DND-41 (cell line): Measurements from ENCODE around the gene ACTL10.

Experiments
- ATAC-seq: fragments of 200-7000 bp; cut with Tn5 transposase; 3 replicates; pipeline ENCODE4 v1.9.1; 2021; ENCODE audit warnings: low read depth; ENCODE audit not compliant: insufficient read depth
- DNase-seq: peaks from one replicate; pipeline ENCODE4 v3.0.0-alpha.2; 2020
- H2AFZ ChIP-seq: 2 replicates; pipeline ENCODE4 v1.6.0; 2012; ENCODE audit warnings: low read depth, low read length
- H3K27ac ChIP-seq: 2 replicates; pipeline ENCODE4 v1.5.1; 2012; ENCODE audit warnings: low read length, inconsistent platforms
- H3K27me3 ChIP-seq: fragments of 200-600 bp; sonication (generic); 2 replicates; pipeline ENCODE4 v1.6.0; 2012; ENCODE audit warnings: low read length, mild to moderate bottlenecking, inconsistent platforms; ENCODE audit not compliant: insufficient read depth, poor library complexity
- H3K36me3 ChIP-seq: 2 replicates; pipeline ENCODE4 v1.5.1; 2012; ENCODE audit warnings: low read length, inconsistent platforms; ENCODE audit not compliant: insufficient read depth
- H3K4me1 ChIP-seq: 2 replicates; pipeline ENCODE4 v1.5.1; 2012; ENCODE audit warnings: mild to moderate bottlenecking, low read length; ENCODE audit not compliant: insufficient read depth
- H3K4me2 ChIP-seq: 2 replicates; pipeline ENCODE4 v1.6.0; 2012; ENCODE audit warnings: mild to moderate bottlenecking, moderate library complexity, low read length, inconsistent platforms; ENCODE audit not compliant: insufficient read depth
- H3K4me3 ChIP-seq, 2 experiments: fragments of 200-600 bp in 1 of 2; shearing (Covaris generic) in 1 of 2; 2 replicates each; pipeline ENCODE4 v1.5.1; 2012 to 2016; ENCODE audit warnings: inconsistent platforms in 2 of 2, low read length in 2 of 2, mild to moderate bottlenecking in 2 of 2, low read depth in 1 of 2, moderate library complexity in 1 of 2
- H3K79me2 ChIP-seq: 2 replicates; pipeline ENCODE4 v1.6.0; 2012; ENCODE audit warnings: low read length, inconsistent platforms; ENCODE audit not compliant: insufficient read depth
- H3K9ac ChIP-seq: 2 replicates; pipeline ENCODE4 v1.6.0; 2012; ENCODE audit warnings: low read depth, mild to moderate bottlenecking, inconsistent platforms, low read length, moderate library complexity
- H3K9me3 ChIP-seq: 2 replicates; pipeline ENCODE4 v1.5.1; 2012; ENCODE audit warnings: low read length, moderate library complexity, mild to moderate bottlenecking, inconsistent platforms; ENCODE audit not compliant: insufficient read depth, severe bottlenecking
- H4K20me1 ChIP-seq: 2 replicates; pipeline ENCODE4 v1.6.0; 2012; ENCODE audit warnings: low read length; ENCODE audit not compliant: insufficient read depth
- CTCF ChIP-seq: IDR thresholded peaks from 2 replicates; pipeline ENCODE4 v1.5.1; 2012; ENCODE audit warnings: borderline replicate concordance, low read length, moderate library complexity, mild to moderate bottlenecking; ENCODE audit not compliant: poor library complexity, severe bottlenecking; ENCODE audit errors: extremely low read depth
- EZH2 ChIP-seq: IDR thresholded peaks from 3 replicates; pipeline ENCODE4 v1.6.1; 2012; ENCODE audit warnings: borderline replicate concordance, low read depth, mild to moderate bottlenecking, moderate library complexity, low read length, inconsistent platforms; ENCODE audit not compliant: severe bottlenecking

ACTL10 gene

GRCh38 chr20:33664762-33665144, 2.0 kb upstream of the ACTL10 start:
- no peaks in the 10 kb centered on the region for H3K27me3 ChIP-seq
- H3K4me1 ChIP-seq: peaks cover 21% of the 10 kb centered on the region
- H3K4me3 ChIP-seq: no peak overlapping the region
- no peak overlapping the region for H2AFZ ChIP-seq
- H3K9ac ChIP-seq: no peak overlapping the region
- DNase-seq (no peak), ATAC-seq (no peak)
- H3K4me2 ChIP-seq: 0 out of 2 replicates have a peak overlapping the region, but pooled peaks have one; percentile 84
- H3K9me3 ChIP-seq: no peaks in the 10 kb centered on the region
- peaks cover 9% of the 10 kb centered on the region; the same call in 1 of the 2 replicates for H3K36me3 ChIP-seq
- TF ChIP-seq EZH2 (no peak), CTCF (no peak)
- no peak overlapping the region for H3K27ac ChIP-seq
- H3K79me2 ChIP-seq: no peaks in the 10 kb centered on the region
- no peaks in the 10 kb centered on the region for H4K20me1 ChIP-seq

- H3K36me3 ChIP-seq: peaks cover 13% of the 10 kb centered on the region; the same call in 1 of the 2 replicates
- H3K4me3 ChIP-seq: no peak overlapping the region
- H3K4me1 ChIP-seq: peaks cover 21% of the 10 kb centered on the region
- no peak overlapping the region for H3K27ac ChIP-seq
- ATAC-seq (no peak), DNase-seq (no peak)
- no peak overlapping the region for H3K9ac ChIP-seq
- H4K20me1 ChIP-seq: no peaks in the 10 kb centered on the region
- no peak overlapping the region for H3K4me2 ChIP-seq
- no peaks in the 10 kb centered on the region for H3K27me3 ChIP-seq
- H2AFZ ChIP-seq: no peak overlapping the region
- TF ChIP-seq EZH2 (no peak), CTCF (no peak)
- no peaks in the 10 kb centered on the region for H3K9me3 ChIP-seq
- no peaks in the 10 kb centered on the region for H3K79me2 ChIP-seq
Measured at GRCh38 chr20:33667245-33667675, 517 bp downstream of the ACTL10 start.

- ATAC-seq (no peak), DNase-seq (peak; percentile 37)
- Histone ChIP-seq H3K9ac (no peak overlapping the region), H3K4me2 (no peak overlapping the region), H3K27ac (no peak overlapping the region), H3K4me3 (no peak overlapping the region), H4K20me1 (no peaks in the 10 kb centered on the region), H3K9me3 (no peaks in the 10 kb centered on the region), H2AFZ (no peak overlapping the region), H3K27me3 (no peaks in the 10 kb centered on the region), H3K36me3 (peaks cover 13% of the 10 kb centered on the region; the same call in 1 of the 2 replicates), H3K4me1 (peaks cover 20% of the 10 kb centered on the region), H3K79me2 (no peaks in the 10 kb centered on the region)
- peak; percentile 70 for TF ChIP-seq CTCF
- TF ChIP-seq EZH2: no peak
Measured at GRCh38 chr20:33667676-33668465, 1.1 kb downstream of the ACTL10 start.
